ENCODE results near the gene KAZALD1.
"Not testable (repeated sequence)": the region's sequence is repeated elsewhere in the genome, so short reads cannot be mapped to it uniquely, and the experiment has no call there.

The KAZALD1 gene

GRCh38 chr10:101030496-101031127, 31.2 kb upstream of the KAZALD1 start:
- no peak for DNase-seq

- DNase-seq, result peak; percentile 96
These were observed 30.5 kb upstream of the KAZALD1 start, which contains the start of the genes PDZD7 and SFXN3 for GRCh38 chr10:101031128-101031795. TSS of gene PDZD7 (minus strand) at chr10:101031129. CDS start at chr10:101030219, 910 bp downstream. TSS of gene SFXN3 (plus strand) at chr10:101031234. CDS start at chr10:101034695, 3,461 bp downstream.

DNA sequence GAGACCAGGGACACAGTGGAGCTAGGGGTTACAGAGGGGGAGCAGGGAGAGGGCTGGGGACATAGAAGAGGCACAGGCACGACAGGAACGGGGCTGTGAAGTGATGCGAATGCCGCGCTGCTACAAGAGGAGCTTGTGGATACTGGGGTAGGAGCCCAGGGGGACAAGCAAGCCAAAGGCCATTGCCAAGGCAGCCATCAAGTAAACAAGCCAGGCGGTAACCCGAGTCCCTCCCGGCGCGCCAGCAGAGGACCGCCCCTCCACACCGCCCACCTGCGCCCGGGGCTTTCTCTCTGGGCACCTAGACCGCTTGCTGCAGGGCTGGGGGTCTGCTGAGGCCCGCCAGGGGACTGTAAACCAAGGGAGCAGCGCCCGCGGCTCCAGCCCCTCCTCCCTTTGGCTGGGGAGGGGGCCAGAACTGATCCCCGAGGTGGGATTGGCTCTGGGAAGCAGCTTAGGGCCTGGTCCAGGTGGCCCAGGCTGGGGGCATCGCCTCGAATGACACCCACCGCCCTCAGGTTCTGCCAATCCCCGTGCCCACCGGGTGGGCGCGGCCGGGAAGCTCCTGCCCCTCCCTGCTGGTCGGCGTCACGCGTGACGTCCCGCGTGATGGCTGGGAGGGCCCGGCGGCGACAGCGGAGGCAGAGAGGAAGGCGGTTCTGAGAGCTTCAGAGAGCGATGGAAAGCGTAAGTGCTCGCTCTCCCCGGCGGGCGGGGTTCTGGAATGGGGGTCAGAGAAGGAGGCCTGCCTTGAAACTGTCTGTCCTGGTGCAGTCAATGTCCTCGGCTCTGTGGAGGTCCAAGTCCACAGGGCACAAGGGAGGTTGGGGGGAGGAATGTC, 29.8 kb upstream of the KAZALD1 start:
- peak; percentile 59 to 61 for DNase-seq

GRCh38 chr10:101032637-101033224, 29.1 kb upstream of the KAZALD1 start:
- DNase-seq, result peak; percentile 35 to 47

GRCh38 chr10:101033276-101033675, 28.5 kb upstream of the KAZALD1 start:
- DNase-seq, result no peak

GRCh38 chr10:101034404-101034803, 27.4 kb upstream of the KAZALD1 start:
- not testable (repeated sequence) for DNase-seq

DNA sequence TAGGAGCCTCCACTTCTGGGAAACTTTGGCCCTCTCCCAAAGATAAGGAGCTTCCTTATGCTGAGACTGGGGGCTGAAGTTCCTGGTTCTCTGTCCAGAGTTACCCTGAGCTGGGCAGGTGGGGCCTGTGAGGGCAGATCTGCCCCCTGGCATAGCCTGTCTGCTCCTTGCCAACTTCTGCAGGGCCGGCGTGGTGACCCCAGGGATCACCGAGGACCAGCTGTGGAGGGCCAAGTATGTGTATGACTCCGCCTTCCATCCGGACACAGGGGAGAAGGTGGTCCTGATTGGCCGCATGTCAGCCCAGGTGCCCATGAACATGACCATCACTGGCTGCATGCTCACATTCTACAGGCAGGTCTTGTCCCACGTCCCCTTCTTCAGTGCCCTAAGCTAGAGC, 26.5 kb upstream of the KAZALD1 start:
- DNase-seq, result no peak

GRCh38 chr10:101035916-101036702, 25.7 kb upstream of the KAZALD1 start:
- no peak for DNase-seq

- DNase-seq, result no peak
These were observed 25.1 kb upstream of the KAZALD1 start for GRCh38 chr10:101036726-101037125.

DNA sequence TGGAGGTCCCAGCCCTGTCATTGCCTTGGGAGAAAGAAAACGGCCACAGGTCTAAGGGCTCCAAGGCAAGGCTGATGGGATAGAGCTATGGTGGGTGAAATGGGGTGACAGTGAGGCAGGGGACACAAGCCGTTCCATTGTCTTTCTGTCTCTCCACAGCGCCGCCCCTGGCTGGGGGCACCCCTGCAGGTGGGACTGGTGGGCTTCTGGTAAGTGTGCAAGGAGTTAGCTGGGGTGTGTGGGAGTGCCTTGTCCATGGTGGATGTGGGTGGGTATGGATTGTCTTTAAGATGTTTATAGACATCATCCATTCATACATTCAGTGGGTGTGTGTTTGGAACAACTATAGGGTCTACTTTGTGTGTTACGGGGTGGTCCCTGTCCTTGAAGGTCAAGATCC, 23.3 kb upstream of the KAZALD1 start:
- no peak for DNase-seq

DNA sequence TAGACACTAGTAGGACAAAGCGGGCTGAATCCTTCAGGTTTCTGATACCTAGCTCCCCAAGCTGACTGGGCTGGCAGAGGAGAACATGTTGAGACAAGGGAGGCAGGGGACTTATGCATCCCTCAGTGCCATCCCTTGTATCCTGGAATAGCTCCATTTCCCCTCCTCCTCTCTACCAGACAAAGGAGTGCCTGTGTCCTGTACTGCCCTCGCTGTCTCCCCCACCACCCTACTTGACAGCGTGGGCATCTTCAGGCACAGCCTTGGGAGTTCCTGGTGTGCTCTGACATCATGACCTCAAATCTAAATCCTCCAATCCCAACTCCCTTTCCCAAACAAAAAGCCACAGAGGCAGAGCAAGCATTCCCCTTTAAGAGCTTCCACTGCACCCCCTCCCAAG, 21.7 kb upstream of the KAZALD1 start:
- no peak for DNase-seq

DNA sequence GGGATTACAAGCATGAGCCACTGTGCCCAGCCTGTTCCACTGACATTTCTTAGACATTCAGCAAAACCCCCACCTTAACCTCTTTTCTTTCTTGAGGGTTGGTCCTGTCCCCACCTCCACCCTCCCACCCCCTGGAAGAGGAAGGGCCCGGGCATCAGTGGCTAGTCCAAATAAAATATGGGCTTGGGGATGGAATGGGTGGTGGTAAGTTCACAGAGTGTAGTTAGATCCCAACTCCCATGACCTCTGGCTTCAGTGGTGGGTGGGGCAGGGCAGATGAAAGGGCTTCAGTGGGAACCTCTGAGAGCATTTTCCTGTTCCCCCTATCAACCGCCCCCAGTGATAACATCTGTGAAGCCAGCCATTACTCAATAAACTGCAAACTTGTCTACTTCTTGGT, 20.9 kb upstream of the KAZALD1 start:
- no peak for DNase-seq

DNA sequence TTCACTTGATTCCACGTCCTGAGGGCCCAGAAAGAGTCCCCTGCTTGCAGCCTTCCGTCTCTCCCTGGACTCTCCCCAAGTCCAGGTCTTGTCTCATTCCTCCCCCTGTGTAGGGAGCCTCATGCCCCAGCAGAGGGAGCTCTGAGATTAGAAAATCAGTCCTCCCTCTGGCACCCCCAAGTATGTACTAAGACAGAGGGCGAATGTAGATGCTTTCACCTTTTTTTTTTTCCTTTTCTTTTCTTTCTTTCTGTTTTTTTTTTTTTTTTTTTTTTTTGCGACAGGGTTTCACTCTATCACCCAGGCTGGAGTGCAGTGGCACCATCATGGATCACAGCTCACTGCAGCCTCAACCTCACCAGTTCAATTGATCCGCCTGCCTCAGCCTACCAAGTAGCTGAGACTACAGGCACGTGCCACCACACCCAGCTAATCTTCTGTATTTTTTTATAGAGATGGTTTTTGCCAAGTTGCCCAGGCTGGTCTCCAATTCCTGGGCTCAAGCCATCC, 20.5 kb upstream of the KAZALD1 start:
- DNase-seq, result peak; percentile 54 to 62

DNA sequence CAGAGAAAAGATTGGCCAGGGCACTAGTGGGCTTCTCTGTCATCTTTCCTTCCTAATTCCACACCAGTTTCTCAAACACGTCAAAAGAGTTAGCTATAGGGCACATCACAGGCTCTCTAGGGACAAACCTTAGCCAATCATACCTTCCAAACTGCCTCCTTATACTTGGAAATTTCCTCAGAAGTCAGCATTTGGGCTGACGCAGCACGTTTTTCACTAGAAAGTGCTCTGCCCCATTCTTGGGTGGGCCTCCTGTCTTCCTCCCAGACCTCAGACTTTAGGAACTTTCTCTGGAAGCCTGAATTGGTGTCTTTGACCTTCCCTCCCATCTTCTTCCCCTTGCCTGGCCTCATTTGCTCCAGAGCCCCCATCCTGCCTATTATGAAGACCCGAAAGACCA, 19.7 kb upstream of the KAZALD1 start:
- no peak for DNase-seq

GRCh38 chr10:101042667-101043362, 19.0 kb upstream of the KAZALD1 start:
- DNase-seq, result peak; percentile 86 to 90

GRCh38 chr10:101043363-101043707, 18.5 kb upstream of the KAZALD1 start:
- no peak for DNase-seq

- no peak for DNase-seq
These were observed 17.7 kb upstream of the KAZALD1 start for GRCh38 chr10:101044117-101044516.

DNA sequence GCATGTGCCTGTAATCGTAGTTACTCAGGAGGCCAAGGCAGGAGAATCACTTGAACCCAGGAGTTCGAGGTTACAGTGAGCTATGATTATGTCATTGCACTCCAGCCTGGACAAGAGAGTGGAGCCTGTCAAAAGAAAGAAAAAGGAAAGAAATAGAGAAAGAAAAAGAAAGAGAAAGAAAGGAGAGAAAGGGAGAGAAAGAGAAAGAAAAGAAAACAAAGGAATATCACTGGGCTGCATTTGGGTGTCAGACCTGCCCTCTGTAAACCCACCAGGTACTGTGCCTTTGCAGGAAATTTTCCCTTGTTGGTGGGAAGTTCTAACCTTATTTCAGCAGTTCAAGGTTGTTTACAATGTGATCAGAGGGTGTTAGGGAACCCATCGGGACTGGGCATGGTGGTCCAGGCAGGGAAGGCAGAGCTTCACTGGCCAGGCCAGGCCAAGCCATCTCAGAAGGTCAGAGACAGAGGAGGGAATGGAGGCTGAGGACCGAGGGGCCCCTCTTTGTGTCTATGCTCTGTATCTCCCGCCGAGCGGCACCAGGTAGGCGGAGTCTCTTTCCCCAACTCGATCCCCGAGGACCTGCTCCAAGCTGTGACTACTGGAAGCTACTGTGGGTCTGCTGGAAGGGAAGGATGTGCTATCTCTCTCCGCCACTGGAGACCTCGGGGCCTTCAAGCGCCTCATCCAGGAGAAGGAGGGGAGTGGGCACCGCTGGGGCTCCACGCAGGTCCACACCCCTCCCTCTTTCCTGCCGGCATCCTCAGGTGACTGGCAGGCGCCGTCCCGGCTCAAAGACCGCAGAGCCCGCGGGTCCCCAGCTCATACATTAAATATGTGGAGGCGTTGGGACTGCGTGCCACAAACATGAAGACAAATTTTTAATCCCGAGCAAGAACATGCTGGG, 15.2 kb upstream of the KAZALD1 start:
- no peak for DNase-seq

GRCh38 chr10:101047268-101047667, 14.5 kb upstream of the KAZALD1 start:
- no peak for DNase-seq

Data from stimulated activated CD4-positive, alpha-beta T cell treated with anti-CD3 and anti-CD28 coated beads, Interleukin-2, amount 100 ng/mL, for 48 hours (primary cell).